Stimulated activated CD4-positive, alpha-beta T cell treated with anti-CD3 and anti-CD28 coated beads, Interleukin-4, amount 100 ng/mL, for 24 hours (primary cell): ENCODE results near the gene ANKRD34A.
A peak's percentile ranks its signal among the peaks of the same experiment; 100 is the strongest.
"Not testable (repeated sequence)": the region's sequence is repeated elsewhere in the genome, so short reads cannot be mapped to it uniquely, and the experiment has no call there.

Source experiments
- DNase-seq: peaks from one replicate; pipeline ENCODE4 v3.0.0-alpha.2; 2020

ANKRD34A gene

GRCh38 chr1:145942871-145943270 is 21.5 kb downstream of the ANKRD34A start:
- no peak for DNase-seq

DNA sequence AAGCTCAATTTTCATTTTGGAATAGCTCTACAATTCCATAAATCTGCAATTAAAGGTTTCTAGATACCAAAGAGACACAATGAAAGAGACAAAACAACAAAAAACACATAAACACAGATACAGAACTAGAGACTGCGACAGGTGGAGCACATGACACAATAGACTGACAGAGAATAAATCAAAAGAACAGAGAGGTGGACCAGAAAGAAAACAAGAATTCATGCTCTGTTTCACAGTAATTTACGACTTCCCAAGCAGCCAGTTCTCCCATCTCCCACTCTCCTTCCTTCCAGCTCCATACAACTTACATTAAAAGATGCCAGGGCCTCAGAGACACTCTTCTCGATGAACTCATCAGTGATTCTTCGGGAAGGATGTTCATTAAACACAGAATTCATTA is 22.0 kb downstream of the ANKRD34A start:
- DNase-seq = no peak

- no peak for DNase-seq
Measured at GRCh38 chr1:145937436-145937835, 26.9 kb downstream of the ANKRD34A start.

DNA sequence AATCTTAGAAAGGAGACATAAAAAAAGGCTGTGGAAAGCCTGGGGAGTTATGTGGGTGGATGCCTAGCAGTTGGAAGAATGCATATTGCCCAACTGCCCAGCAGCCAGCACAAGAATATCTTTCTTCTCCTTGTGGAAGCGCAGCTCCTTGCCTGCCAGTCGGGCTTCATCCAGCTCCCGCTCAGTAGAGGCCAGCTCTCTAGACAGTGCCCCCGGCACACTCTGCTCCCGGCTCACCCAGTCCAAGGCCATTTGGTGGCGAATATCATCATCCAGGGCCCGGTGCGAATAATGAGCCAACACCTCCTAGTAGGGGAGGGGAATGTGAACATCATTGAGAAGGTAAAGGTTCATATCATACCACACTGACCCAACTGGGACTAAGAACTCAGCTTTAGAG is 28.1 kb downstream of the ANKRD34A start:
- DNase-seq = no peak

DNA sequence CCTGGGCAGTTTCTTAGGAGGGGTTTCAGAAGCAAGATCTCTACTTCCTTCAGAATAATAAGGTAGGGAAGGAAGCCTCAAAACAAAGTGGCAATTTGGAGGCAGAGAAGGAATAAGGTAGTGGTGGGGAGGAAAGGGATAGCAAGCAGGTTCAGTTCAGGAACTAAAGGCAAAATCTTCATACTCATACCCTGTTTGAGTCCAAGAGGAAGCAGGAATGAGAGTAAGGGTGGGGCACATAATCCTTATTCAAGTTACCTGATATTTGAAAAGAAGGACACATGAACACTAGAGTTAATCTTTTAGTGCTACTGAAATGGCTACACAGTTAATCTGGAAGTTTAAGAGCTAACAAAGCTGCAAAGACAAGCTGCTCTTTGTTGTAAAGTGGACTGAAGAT is 28.7 kb downstream of the ANKRD34A start:
- no peak for DNase-seq

GRCh38 chr1:145932522-145933009 is 31.8 kb downstream of the ANKRD34A start:
- DNase-seq = peak; percentile 19

GRCh38 chr1:145927916-145928643 is 36.3 kb downstream of the ANKRD34A start:
- DNase-seq = peak; percentile 12

DNA sequence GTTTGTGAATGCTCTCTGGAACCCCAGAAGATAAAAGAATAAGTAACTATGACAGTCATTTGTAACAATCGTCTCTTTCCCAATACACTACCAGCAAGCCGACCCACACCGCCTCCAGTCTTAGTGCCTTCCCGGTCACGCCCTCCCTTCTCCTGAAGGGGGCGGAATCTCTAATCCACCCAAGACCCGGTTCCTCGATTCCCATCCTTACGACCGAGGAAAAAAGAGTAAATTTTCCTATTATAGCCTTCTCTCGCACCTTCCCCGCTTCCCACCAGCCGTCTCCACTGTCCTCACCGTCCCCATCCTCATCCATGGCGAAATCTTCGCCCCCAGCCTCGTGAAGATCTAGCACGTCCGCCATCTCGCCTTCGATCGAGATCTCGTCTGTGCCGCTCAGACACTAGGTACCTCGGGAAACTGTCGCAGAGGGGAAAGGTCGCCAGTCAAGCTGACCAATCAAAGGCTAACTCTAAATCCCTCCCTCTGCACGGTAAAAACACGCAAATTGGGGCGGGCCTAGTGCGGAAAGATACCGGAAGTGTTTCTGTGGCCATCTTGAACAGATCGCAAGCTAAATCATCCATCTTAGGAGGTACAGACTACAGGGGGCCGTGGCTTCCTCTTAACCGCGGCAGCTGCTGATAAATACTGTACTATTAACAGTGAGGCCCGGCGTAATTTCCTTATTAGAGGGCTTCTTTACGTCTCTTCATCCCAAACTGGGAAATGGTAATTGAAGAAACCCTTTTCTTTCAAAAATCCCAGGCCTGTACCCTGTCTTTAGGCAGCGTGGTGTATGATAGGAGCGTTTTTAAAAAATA is 37.1 kb downstream of the ANKRD34A start, which contains the start of gene RBM8A:
Gene RBM8A, minus strand, starts transcription at position 422 of the 824 bp plus-strand sequence. Its CDS starts 58 bp downstream, at position 364.
- peak; percentile 95 for DNase-seq

DNA sequence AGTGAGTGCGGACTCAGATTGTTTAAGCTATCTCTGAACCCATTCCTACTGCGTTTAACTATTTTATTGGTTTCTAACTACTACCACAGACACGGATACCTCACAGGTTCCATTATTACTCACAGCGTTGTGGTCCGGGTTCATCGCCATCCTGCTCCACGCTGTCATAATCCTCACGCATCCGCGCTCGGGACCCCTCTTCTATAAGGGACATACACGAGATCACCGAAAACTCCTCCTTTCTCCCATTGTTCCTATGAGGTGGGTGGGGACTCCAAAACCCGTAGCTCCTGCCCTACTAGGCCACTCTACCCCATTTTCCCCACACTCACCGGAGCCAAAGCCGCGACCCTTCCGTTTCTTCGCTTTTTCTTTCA is 37.7 kb downstream of the ANKRD34A start:
- DNase-seq = peak; percentile 66

DNA sequence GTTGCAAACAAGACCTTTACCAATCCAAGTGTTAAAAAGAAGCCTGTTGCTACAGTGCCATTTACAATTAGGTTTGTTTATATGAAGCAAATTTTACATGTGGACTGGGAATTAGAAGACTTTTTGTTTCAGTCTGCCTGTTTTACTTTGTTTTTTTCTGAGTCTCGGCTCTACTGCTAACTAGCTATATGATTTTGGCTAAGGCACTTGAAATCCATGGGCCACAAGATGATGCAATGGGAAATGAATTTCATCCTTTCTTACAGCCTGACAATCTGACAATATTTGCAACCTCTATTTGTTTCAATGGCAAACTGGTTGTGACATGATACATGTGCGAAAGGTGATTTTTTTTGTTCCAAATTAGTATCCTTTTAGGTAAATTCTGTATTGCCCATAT is 42.1 kb downstream of the ANKRD34A start:
- DNase-seq = no peak

DNA sequence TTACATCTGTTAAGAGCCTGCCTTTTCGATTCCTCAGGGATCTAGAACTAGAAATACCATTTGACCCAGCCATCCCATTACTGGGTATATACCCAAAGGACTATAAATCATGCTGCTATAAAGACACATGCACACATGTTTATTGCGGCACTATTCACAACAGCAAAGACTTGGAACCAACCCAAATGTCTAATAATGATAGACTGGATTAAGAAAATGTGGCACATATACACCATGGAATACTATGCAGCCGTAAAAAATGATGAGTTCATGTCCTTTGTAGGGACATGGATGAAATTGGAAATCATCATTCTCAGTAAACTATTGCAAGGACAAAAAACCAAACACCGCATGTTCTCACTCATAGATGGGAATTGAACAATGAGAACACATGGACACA is 44.1 kb downstream of the ANKRD34A start:
- DNase-seq = not testable (repeated sequence)

DNA sequence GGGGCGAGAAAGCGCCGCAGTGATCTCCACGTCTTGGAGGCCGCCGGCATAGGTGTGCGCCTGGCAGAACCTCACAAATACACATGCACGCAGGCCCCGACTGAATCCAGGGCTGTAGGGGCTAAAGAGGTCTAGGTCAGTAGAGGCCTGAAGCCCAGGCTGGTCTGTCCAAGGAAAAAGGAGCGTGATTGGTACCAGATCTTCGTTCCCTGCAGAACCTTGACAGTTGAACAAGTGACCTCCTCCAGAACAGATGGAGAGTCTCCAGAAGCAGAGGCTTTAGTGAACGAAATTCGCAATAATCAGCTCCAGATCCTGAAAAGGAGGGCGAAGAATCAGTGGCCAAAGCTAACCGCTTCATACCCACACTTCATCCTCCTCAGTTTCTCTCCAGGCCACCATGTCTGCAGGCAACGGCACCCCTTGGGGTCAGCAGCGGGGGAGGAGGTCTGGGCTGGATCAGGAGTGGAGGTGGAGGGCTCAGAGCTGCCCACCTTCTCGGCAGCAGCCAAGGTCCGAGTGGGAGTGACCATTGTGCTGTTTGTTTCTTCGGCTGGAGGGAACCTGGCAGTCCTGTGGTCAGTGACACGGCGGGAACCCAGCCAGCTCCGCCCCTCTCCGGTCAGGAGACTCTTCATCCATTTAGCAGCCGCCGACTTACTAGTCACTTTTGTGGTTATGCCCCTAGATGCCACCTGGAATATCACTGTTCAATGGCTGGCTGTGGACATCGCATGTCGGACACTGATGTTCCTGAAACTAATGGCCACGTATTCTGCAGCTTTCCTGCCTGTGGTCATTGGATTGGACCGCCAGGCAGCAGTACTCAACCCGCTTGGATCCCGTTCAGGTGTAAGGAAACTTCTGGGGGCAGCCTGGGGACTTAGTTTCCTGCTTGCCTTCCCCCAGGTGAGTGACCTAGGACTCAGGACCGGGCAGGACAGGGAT is 45.1 kb downstream of the ANKRD34A start:
- DNase-seq = peak; percentile 8

DNA sequence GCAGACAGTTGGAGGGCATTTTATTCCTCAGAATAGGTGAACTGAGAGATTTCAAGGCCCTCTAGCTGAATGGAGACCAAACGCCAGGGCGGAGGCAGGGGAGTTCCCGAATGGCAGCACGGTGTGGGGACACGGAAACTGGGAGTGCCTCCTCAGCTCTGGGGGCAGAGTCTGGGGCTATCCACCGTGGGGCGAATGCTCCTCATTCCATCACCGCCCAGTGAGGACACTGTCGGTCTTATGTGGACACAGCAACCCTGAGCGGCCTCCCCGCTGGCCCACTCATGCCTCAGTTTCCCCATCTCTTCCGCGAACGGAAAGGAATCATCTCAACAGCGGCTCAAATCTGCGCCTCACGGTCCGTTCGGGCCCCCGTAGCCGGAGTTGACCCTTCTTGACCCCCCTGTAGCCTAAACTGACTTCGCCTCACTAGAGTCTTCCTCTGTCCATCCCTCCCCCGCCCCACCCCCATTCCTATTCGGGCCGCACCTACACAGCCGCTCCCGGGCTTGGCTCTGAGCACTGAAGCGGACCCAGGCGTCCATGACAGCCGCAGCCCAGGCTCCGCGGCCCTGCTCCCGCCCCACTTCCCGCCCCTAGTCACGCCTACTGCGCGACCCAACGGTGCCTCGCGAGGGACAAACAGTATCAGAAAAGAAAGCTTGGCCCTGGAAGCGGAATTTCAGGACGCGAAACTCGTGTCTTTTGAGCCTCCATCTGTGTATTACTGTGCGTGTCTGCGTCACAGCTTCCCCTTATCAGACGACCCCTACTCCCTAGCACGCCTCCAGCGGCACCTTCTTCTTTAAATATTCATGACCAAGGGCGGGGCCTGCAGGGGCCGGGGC is 46.0 kb downstream of the ANKRD34A start, which contains the start of gene PEX11B:
Gene PEX11B, minus strand, starts transcription at position 574 of the 848 bp plus-strand sequence. Its CDS starts 29 bp downstream, at position 545.
- DNase-seq = peak; percentile 93

- no peak for DNase-seq
Measured at GRCh38 chr1:145917595-145917994, 46.8 kb downstream of the ANKRD34A start.

DNA sequence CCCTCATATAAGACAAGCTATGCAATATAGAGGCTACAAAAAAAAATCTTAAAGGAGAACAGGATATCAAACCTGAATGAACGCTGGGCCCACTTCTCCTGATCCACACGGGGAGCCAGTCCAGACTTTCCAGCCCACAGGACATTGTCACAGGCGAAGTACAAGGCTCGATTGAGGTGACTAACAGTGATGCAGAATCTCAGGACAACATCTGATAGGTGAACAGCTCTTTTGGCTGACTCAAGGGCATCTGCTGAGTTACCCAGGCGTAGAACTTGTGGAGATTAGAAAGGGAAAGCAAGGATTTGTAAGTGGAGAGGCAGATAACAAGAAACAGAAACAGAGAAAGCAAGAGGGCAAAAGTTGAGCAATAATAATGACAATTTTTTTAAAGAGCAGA is 47.6 kb downstream of the ANKRD34A start:
- DNase-seq = no peak

DNA sequence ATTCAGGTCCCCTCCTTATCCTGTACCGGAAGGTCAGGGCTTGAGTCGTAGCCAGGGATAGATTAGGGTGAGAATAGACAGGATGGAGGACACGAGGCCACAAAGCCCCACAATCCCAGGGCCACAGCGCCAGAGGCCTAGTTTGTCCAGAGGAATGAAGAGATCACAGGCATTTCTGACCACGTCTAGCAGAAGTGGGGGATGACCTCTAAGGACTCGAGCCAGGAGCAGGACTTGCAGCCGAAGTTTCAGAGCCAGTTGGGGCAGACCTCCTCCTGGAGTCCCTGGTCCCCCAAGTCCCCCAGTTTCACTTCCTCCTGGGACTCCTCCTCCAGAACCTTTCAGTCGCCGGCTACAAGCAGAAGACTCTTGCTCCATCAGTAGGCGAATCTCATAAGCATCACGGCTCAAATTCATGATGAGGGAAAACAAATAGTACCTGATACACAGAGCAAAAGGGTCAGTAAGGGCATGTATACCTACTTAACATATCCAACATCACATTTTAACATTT is 52.2 kb downstream of the ANKRD34A start:
- DNase-seq = no peak
